ENCODE measurements around the gene SMARCE1.

Gene SMARCE1

DNA sequence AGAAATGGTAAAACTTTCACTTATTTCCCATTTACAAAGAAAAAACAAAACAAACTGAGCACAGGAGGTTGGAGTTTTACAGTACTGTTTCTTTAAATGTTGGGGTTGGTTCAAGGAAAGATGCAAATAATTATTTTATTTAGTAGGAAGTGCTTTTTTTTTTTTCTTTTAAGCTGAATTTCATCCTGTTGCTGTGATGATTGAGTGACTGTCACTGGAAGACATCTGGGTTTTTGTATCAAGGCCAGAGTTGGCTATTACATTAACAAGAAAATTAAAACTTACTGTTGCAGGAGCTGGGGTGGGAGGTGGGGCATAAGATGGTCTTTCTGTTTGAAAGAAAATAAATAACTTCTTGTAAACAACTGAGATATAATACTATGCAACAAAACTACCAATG lies 2.3 kb downstream of the SMARCE1 start:
- DNase-seq, result no peak

DNA sequence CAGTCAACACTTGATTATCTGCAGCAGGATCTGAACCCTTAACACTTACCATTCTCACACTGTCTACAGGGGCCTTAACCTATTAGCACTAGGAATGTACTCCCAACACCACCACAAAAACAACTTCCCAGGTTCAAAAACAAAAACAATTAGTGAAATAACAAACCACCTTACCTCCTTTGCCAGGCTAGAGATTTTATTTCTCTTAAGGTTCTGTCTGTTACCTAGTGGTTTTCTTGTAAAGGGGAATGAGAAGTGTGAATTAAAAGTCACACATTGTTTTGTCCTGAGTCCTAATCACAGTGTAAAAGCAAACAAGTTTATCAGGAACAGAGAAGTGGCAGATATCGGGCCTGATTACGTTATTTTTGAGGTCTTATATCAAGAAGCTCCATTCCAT lies 9.7 kb downstream of the SMARCE1 start:
- no peak for DNase-seq

DNA sequence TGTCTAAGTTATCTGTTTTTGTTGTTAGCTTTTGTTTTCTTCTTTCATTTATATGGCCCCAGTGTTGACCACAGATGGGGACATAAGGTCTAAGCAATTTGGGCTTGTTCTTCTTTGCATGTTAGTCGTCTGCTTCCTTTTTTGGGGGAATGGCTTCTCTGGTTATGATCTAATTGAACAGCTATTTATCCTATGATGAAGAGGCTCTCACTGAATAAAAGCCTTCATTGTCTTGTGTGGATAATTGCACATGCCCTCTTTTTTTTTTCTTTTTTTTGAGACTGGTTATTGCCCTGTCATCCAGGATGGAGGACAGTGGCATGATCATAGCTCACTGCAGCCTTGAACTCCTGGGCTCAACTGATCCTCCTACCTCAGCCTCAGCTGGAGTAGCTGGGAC lies 13.7 kb downstream of the SMARCE1 start:
- DNase-seq, result no peak

DNA sequence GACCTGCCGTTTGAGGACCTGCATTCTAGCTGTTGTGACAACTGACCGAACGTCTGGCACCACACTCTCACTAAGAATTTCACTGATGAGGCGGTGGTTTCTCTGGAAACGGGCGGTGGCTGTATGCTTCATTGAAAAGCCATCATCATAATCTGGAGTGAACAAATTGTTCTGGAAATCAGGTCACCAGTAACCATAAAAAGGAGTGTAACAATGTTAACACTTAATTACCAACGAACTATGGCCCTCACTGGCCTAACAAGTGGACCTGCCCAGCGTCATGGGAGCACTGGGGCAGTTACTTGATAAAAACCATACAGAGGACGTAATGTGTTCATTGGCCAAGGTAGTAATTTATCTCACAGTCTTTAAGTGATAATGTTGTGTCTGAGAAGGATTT lies 15.4 kb downstream of the SMARCE1 start:
- no peak for DNase-seq

DNA sequence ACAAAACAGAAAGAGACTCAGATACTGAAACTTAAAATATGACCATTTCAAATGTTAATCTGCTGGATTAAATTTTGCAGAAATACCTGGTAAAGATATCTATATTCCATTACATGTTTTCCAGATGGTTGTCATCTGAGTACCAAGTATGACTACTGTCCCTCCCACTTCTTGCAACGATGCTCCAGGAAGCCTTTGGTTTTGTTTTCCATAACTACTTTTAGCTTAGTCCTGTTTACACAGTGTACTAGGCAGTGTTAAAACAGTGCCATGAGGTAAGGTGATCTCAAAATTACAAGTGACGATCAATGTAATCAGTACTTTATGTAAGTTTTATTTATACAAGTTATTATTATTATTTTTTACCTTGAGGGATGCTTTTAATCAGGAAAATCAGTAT lies 17.8 kb downstream of the SMARCE1 start:
- DNase-seq, result no peak

DNA sequence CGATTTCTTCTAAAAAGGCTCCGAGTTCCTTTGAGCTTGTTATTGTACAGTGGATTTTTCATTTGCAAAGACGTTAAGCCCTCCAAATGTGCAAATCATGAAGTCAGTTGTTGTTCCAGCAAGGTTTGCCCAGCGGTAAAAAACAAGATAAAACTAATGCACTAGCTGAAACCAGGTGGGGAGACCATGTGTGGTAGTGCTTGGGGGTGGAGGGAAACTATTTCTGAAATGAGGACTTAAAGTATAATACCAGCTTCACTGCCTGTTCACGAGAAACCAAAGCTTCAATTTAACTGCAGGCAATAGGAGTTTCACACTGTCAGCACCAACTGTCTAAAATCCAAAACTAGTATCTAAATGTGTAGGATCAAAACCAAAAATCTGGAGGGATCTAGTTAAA lies 22.3 kb downstream of the SMARCE1 start:
- DNase-seq, result no peak

DNA sequence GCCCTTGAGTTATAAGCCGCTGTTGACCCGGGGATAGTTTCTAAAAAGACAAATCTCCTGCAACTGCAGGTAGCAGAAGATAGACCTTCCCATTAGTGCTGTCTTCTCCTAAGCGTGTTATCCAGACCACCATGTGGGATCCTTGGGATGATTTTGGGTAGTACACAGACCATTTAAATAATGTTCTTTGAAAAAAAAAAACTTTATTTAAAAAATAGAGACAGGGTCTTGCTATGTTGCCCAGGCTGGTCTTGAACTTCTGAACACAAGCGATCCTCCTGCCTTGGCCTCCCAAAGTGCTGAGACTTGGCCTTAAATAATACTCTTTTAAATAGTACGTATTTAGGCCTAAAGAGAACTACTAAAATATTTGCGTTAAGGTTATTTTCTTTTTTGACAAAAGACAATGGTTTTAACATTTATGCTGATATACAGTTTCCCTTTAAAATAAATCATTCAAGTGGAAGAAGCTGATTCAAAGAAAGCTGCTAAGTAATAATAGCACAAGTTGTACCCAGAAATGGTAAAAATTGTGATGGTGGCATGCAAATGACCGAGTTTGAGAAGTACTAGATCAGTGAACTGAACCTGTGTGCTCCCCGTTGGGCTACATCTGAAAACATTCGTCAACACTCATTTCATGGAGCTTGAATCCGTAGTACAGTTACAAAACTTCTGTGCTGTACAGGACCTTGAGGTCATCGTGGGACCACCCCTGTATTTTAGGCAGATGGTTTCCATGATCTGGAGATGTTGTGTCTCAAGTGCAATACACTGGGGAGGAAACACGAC lies 24.0 kb downstream of the SMARCE1 start:
- DNase-seq, result no peak

DNA sequence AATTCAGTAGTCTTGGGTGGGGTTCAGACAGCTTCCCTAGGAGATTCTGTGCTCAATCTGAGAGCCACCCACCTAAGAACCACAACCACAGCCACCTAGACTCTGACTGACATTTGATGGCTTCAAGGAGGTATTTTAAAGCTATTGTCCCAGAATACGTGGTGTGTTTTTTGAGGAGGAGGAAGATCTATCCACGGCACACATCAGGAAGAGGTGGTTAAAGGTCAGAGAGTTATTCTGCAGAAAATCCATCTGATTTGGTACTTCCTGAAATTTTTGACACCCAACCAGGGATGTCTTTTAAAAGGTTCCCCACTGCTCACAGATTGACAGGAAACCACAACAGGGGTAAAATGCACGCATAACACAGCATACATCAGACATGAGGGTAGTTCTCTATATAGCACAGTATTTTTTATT lies 25.1 kb downstream of the SMARCE1 start:
- DNase-seq, result peak; percentile 25

DNA sequence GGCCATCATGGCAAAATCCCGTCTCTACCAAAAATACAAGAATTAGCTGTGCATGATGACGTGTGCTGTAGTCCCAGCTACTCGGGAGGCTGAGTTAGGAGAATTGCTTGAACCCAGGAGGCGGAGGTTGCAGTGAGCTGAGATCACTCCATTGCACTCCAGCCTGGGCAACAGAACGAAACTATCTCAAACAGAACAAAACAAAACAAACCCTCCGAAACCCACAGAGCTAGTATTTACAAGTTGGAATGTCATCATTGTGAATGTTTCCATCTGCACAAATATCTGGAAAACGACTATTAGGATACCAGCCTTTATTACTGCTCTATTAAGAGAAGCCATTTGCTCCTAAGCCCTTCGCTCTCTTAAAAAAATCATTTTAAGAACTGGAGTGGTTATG lies 26.0 kb downstream of the SMARCE1 start:
- DNase-seq, result no peak

DNA sequence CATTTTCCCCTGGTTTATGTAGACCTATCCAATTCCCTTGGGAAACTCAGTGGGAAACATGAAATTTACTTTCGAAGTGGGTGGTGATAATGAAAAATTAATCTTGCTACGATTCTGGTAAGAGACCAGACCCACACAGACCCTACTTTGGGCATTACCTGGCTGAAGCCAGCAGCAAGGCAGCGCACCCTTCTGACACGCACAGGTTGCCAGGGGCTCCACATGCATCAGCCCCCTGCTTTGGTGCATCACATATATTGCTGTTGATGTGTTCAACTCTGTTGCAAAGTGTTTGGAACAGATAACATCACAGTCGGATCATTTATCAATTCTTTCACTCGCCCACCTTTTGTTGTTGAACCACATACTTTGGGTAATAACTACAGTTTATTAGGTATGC lies 26.6 kb downstream of the SMARCE1 start:
- DNase-seq, result no peak

DNA sequence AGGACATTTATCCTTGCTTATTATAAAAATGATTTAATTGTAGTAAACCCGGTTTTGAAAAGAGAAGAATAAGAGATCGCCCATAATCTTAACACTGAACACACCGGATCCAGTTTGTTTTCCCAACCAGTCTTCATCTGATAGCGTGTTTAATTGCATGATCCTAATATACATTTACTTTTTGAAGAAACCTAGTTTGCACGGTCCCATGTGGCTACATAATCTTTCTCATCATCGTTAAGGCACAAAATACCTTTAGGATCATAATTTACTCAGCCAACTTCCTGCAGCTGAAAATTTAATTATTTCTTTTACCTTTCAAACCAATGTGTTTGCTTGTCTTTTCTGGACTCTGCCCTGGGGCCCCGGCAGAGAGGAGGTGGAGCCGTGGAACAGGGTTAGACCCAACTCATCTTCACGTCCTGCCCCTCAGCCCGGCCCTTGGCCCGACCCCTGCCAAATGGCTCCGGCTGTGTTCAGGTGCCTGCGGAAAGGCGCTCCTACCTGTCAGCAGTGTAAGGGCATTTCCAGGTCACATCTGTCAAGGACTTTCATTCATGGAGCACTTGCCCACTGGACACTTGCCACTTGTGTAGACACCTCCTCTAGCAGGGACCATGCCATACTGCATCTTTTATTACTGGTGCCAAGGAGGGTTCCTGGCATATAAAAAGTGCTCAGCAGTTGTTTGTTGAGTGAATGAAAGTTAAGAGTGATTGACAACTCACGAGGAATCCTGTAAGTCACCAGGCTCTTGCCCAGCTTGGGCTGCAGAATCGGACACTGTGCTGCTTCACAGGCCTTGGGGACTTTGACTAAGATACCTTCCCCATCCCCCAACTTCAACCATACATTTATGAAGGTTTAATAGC lies 28.6 kb downstream of the SMARCE1 start:
- no peak for DNase-seq

DNA sequence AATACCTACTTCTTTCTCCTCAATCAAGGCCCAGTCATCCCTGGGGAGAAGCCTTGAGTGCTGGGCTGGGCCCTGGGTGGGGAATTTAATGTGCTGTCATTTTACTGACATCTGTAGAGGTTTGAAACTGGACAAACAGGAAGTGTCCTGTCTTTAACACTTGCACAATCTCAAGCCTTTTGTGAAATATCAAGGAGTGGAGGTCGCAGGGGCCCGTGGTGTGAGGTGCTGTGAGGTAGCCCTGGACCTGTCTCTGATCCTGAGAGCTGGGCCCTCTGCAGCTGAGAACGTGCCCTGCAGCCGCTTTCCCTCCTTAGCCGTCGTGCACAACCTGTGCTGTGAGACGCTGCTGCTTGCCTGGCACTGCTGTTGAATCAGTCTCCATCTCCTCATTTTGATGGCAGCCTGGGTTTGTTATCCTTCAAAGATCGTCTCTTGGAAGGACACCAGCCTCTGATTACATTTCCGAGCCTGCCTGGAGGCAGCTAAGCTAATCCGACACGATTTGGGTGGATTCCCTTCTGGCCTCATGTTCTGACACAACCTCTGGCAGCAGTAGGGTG lies 29.9 kb downstream of the SMARCE1 start:
- no peak for DNase-seq

DNA sequence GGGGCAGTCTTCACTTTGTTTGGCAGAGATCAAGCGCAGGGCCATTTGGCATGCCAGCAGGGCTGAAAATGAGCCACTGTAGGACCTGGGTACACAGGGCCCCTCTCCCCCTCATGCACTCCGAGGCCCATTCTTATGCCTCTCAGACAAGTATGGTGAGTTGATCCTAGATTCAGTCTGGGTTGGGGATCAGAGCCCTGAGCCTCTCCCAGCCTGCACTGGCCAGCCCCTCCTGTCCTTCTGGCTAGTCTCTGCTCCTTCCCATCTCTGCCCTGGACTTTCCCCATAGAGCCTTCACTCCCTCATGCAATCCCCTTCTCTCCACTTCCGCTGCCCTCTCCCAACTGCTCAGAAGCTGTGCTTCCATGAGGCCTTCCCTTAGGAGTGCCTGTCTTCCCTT lies 31.0 kb downstream of the SMARCE1 start:
- no peak for DNase-seq

DNA sequence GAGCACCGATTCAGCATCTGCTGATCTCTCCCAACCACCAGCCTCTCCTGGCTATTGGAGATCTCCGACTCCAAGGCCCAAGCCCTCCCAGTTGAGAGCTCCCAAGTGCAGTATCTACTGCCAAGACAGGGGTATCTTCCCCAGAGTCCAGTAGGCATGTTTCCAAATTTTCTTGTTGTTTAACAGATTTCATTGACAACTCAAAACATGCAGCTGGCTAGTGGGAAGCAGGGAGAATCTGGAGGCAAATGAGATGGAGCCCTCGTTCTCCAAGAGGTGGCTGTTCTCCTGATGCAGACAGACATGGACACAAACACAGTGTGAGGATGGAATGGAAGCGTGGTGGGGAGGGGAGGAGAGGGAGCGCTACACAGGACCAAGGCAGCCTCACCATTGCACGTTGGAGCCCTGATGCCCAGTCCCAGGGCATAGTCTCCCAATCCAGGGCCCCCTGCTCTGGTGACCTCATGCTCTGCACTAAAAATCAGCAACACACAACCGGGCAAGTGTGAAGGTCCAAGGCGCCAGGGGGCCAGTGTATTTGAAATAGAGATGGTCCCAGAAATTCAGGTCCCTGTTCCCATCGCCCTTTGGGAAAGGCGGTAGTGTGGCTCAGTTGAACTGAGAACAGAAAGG lies 31.7 kb downstream of the SMARCE1 start:
- DNase-seq, result no peak

DNA sequence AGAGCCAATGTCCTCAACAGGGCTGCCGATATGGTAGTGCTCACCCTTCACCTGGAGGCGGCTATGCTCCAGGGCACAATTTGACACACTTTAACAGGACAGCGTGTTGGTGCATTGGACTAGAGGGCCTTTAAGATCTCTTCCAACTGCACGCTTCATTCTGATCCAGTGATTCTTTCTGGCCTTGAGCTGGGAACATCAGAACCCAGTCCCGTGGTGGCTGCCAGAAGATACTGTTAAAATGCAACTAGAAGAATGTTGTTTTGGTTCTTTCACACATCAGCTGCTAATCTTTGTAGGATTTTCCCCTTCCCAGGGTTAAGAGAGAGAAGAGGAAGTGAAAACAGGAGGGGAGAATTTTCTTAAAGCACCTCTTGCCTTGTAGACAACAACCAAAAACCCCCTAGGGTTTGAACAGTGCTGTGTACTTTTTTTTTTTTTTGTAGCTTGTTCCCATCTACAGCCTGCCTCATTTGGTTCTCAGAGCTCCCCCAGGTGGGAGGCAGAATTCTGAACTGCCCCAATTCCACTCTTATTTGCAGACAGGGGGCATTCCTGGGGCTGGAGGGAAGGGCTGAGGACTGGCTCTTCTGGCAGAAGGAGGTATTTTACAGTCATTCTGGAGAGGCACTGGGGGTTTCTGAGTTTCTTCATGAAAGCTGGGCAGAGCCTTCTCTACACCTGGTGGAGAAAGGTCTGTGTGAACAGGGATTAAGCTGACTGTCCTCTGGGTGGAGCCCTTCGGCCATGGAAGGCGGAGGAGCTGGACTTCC lies 32.4 kb downstream of the SMARCE1 start:
- DNase-seq, result peak; percentile 17

DNA sequence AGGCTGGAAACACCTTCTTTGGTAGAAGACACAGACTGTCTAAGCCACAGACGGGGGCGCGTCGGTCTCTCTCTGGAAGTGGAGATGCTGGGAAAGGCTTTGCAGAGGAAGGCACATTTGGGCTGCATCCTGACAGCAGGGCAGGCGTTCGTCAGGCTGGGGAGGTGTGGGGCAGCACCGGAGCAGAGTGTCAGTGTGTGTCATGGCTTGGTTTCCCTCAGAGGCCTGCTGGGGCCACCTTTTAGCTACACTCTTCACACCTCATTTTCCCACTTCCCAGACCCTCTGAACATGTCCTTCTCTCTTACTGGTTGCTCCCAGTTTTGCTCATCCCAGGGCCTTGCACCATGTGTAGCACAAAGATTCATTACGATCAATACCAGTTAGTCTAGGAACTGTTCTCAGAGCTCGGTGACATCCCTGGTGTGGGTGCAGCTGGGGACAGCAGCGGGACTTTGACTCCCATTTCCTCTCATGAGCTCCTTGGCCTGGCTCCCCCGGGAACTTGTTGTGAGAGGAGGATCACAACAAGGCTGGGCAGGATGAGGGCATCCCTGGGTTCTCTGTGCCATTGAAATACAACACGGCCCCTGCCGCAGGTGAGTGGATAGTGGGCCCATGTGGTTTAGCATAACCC lies 33.1 kb downstream of the SMARCE1 start:
- DNase-seq, result no peak

DNA sequence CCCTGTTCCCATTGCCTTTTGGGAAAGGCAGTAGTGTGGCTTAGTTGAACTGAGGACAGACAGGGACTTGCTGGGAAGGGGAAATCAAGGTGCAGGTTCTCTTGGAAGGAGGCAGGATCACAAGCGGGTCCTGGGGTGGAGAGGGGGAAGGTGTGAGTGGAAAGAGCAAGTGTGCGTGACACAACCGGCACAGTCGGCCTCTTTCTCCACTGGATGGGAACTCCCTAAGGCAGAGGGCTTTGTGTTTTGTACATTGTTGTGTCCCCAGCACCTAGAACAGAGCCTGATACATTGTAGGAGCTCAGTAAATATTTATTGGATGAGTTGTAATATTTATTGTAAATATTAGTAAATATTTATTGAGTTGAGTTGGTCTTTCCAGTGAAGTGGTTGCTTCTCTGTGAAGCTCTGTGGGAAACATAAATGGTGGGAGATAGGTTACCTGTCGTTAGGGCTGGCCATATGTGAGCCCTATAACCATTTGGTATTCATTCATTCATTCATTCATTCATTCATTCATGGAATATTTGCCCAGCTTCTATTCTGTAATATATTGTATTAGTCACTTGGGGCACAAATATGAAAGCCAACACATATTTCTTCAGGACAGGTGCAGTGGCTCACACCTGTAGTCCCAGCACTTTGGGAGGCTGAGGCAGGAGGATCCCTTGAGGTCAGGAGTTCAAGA lies 34.0 kb downstream of the SMARCE1 start:
- no peak for DNase-seq

DNA sequence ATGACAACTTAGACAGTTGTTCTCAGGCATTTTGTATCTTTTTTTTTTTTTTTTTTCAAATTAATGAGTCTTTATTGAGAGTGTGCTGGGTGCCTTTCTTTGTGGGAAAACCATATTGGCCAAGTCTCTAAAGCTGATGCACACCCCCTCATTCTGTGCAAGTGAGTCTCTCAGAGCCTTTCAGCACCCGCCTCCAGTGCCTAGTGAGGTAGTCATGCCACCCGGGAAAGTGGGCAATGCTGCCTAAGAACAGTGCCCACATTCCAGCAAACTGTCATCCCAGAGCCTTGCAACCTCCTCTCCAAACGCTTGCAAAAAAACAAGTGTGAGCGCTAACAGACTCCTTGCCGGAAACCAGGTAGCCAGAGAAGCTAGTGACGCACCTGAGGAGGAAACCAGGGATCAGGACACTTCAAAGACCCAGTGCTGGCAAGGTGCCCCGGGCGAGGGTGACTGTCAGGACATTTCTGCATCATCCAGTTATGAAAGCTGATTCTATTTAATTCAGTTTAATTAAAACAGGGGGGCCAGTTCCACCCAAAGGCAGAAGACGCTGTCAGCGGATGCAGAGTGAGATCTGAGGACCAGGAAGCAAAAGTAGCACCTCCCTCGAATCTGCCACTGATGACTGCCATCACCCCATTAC lies 34.9 kb downstream of the SMARCE1 start:
- DNase-seq, result no peak

DNA sequence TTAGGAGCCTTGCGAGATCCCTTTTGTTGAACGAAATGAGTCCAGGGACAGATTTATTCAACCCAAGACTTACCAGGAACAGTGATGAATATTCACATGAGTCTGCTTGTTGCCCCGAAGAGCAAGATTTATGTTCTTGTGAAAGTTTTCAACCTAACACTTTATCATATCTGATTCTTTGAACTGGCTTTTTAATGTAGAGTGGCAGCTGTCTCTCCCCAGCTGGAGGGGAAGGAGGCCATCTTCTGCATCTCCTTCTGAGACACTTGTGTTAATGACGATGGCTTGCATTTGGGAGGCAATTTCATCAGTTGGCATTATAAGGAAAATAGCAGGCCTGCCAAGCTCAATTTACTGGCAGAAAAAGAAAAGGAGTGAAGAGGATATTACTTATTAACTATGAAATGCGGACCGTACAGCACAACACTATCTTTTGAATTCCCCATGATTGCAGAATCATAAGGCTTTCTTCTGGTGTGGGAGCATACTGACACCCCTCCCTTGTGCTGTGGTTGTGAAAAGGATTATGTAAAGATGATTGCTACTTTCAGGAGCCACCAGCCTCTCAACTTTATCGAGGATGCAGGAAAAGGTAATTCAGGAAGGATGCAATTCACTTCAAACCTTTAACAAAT lies 35.7 kb downstream of the SMARCE1 start:
- DNase-seq, result no peak

DNA sequence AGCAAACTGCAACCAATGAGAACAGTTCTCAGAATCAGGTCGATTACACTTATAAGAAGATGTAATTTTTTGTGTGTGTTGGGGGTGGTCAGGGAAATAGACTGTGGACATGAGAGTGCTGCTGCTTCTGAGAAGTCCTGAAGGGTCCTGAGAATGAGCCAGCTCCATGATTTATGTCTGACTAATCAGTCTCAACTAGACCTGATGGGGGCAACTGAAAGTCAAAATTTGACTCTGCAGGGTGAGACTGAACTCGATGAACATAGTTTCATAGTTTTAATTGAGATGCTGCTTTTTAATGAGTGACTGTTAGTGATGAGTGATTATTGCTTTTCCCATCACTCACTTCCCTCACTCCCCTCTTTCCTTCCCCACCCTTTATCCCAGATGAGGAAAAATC lies 37.3 kb downstream of the SMARCE1 start:
- DNase-seq, result no peak

Measured in hematopoietic multipotent progenitor cell treated with erythropoietin and hydrocortisone succinate and interleukin-3 and kit ligand, for 6 days (in vitro differentiated cells).